ENCODE data around the gene ATP2B2. TPM values are rescaled to one million over a fixed set of nuclear protein-coding genes. Genes with fewer than 3 reads are reported as not detected.

ATP2B2 gene
- total RNA-seq, 1 donor from 2014 or later = 0.09 TPM

GRCh38 chr3:10280177-10280529 is 225.2 kb downstream of the ATP2B2 start:
- Histone ChIP-seq H3K27ac (no peak overlapping the region), H3K27me3 (ENCODE audit: low read depth) (no peaks in the 10 kb centered on the region), H3K4me3 (no peak overlapping the region), H3K9me3 (no peaks in the 10 kb centered on the region), H3K36me3 (peaks cover 75% of the 10 kb centered on the region), H3K4me1 (no peaks in the 10 kb centered on the region)
- no peak for DNase-seq
- no peak for ATAC-seq
- no peak for TF ChIP-seq CTCF (IDR thresholded peaks at IDR 0.05)
- intact Hi-C loops (cut with DNase I) = no loop called here

- no peaks in the 10 kb centered on the region for H3K9me3 ChIP-seq
- H3K4me1 ChIP-seq = peaks cover 3% of the 10 kb centered on the region
- H3K27me3 ChIP-seq (ENCODE audit: low read depth) = no peaks in the 10 kb centered on the region
- ATAC-seq (no peak), DNase-seq (no peak)
- H3K27ac ChIP-seq = no peak overlapping the region
- TF ChIP-seq CTCF (IDR thresholded peaks at IDR 0.05) = no peak
- H3K4me3 ChIP-seq = no peak overlapping the region
- intact Hi-C loops (cut with DNase I) = no loop called here
- H3K36me3 ChIP-seq = peaks cover 70% of the 10 kb centered on the region
Observed at GRCh38 chr3:10279384-10280176, 225.8 kb downstream of the ATP2B2 start.

GRCh38 chr3:10278501-10278900 is 226.9 kb downstream of the ATP2B2 start:
- no peak overlapping the region for H3K4me3 ChIP-seq
- no peak for DNase-seq
- TF ChIP-seq CTCF (IDR thresholded peaks at IDR 0.05) = no peak
- ATAC-seq = peak in 1 of 2 donors; percentile 32
- H3K27ac ChIP-seq = no peak overlapping the region
- H3K27me3 ChIP-seq (ENCODE audit: low read depth) = no peaks in the 10 kb centered on the region
- peaks cover 14% of the 10 kb centered on the region for H3K4me1 ChIP-seq
- peaks cover 64% of the 10 kb centered on the region for H3K36me3 ChIP-seq
- H3K9me3 ChIP-seq = no peaks in the 10 kb centered on the region
- intact Hi-C loops (cut with DNase I) = no loop called here

GRCh38 chr3:10277115-10277625 is 228.2 kb downstream of the ATP2B2 start:
- H3K27me3 ChIP-seq (ENCODE audit: low read depth) = no peaks in the 10 kb centered on the region
- H3K9me3 ChIP-seq = no peaks in the 10 kb centered on the region
- peaks cover 21% of the 10 kb centered on the region for H3K4me1 ChIP-seq
- H3K4me3 ChIP-seq = no peak overlapping the region
- H3K27ac ChIP-seq = no peak overlapping the region
- no peak for ATAC-seq
- DNase-seq = no peak
- TF ChIP-seq CTCF (IDR thresholded peaks at IDR 0.05) = no peak
- intact Hi-C loops (cut with DNase I) = no loop called here
- H3K36me3 ChIP-seq = peaks cover 69% of the 10 kb centered on the region

GRCh38 chr3:10274601-10275000 is 230.8 kb downstream of the ATP2B2 start:
- peaks cover 76% of the 10 kb centered on the region for H3K36me3 ChIP-seq
- no peaks in the 10 kb centered on the region for H3K27me3 ChIP-seq (ENCODE audit: low read depth)
- no peak for DNase-seq
- no peak for TF ChIP-seq CTCF (IDR thresholded peaks at IDR 0.05)
- intact Hi-C loops (cut with DNase I) = no loop called here
- no peak overlapping the region for H3K4me3 ChIP-seq
- ATAC-seq = no peak
- peaks cover 21% of the 10 kb centered on the region for H3K4me1 ChIP-seq
- no peak overlapping the region for H3K27ac ChIP-seq
- no peaks in the 10 kb centered on the region for H3K9me3 ChIP-seq

Small RNAs within 50 kb of the gene (microRNA-seq; reads per million reads assigned to microRNA genes)
- not detected for gene MIR378B (ENCODE audit: borderline number of aligned reads)
- not detected for gene MIR885 (ENCODE audit: borderline number of aligned reads)

Other genes starting within 250 kb of the ATP2B2 start
- gene GHRL, start 212.6 kb downstream of the ATP2B2 start, total RNA-seq = 2.5 TPM
- 76.3 TPM for gene SEC13, start 184.5 kb downstream of the ATP2B2 start, total RNA-seq